Vagina (tissue), 2 donors: ENCODE measurements around the gene HOXA7. TPM values are rescaled to one million over a fixed set of nuclear protein-coding genes. Genes with fewer than 3 reads are reported as not detected.
A peak's percentile ranks its signal among the peaks of the same experiment; 100 is the strongest.

Experiments
- DNase-seq, 2 donors: peaks; one replicate each; pipeline ENCODE4 v3.0.0-alpha.2; 2017; ENCODE audit errors: extremely low spot score in 2 of 2
- H3K27ac ChIP-seq: fragments of 200-600 bp; sonication (generic); one replicate; pipeline ENCODE4 v1.5.1; 2019
- H3K27me3 ChIP-seq: fragments of 200-600 bp; sonication (generic); one replicate; pipeline ENCODE4 v1.5.1; 2019
- H3K36me3 ChIP-seq, 2 donors: fragments of 200-600 bp; sonication (generic); one replicate each; pipeline ENCODE4 v1.5.1; 2017 to 2019
- H3K4me1 ChIP-seq: fragments of 200-600 bp; sonication (generic); one replicate; pipeline ENCODE4 v1.5.1; 2019
- H3K4me3 ChIP-seq, 2 donors: fragments of 200-600 bp; sonication (generic); 1 replicate in 1 of 2; 2 replicates in 1 of 2; pipeline ENCODE4 v1.5.1; 2016 to 2019
- H3K9me3 ChIP-seq: fragments of 200-600 bp; sonication (generic); one replicate; pipeline ENCODE4 v1.5.1; 2019
- POLR2A ChIP-seq, 2 donors: fragments of 450-650 bp; IDR thresholded peaks; one replicate each; pipeline ENCODE4 v1.6.1; 2017; ENCODE audit warnings: antibody characterized with exemption in 2 of 2, mild to moderate bottlenecking in 2 of 2, moderate library complexity in 2 of 2
- POLR2AphosphoS5 ChIP-seq, 2 donors: sonication (generic); formaldehyde crosslinking; IDR thresholded peaks; one replicate each; pipeline ENCODE4 v1.9.0; 2017; ENCODE audit warnings: antibody characterized with exemption in 2 of 2, mild to moderate bottlenecking in 2 of 2, low read depth in 1 of 2; ENCODE audit not compliant: insufficient read depth in 1 of 2
- intact Hi-C: fragments of 100-400 bp; cut with DNase I; formaldehyde crosslinking; loops from one replicate; pipeline ENCODE4 v1.15.1; 2023
- total RNA-seq: library from RNA; depleted of rRNA; stranded (reverse); fragments of >200 nt; gene quantifications from one replicate; pipeline ENCODE4 v1.2.3, GENCODE V29; 2016
- TF ChIP-seq, protein P1 (sequence below), 3 experiments: fragments of 450-650 bp in 2 of 3; fragments of 200-600 bp in 1 of 3; sonication (generic) in 1 of 3; IDR thresholded peaks; one replicate each; pipeline ENCODE4 v1.5.1; 2017 to 2019; ENCODE audit warnings: antibody characterized with exemption in 3 of 3, mild to moderate bottlenecking in 2 of 3, moderate library complexity in 2 of 3

HOXA7 gene
- total RNA-seq, 1 donor from 2014 or later, result 23.8 TPM

DNA sequence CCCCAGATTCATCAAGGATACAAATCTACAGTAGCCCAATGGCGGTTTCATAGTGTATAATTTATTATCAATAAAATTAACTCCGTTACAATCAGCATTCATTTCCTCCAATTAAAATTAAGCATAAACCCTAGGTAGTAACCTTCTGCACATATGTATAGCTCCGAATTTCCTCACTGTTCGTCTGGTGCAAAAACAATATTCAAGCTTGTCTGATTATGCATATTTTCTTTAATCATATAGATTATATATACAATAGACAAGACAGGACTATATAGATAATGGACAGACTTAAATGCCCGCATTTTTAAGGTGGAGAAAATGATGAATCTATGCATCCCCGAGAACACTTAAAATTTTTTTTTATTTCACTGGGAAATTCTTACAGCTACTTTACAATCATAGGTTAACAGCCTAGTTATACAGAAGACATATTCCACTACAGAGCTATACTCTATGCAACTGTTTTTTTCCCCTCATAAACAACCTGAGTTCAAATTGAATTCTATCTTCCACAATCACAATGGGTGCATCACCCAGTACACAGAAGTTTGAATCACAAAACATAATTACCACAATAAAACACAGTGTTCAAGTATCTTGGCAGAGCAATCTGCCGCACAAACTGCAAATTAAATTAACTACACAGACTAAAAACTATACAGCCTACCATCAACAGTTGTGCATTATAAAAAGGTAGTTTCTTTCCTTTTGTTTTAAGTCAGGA, 6.2 kb upstream of the HOXA7 start:
- TF ChIP-seq POLR2AphosphoS5 (IDR thresholded peaks at IDR 0.05; ENCODE audit: insufficient read depth in 1 of 2, low read depth in 1 of 2) (no peak), POLR2A (IDR thresholded peaks at IDR 0.05) (no peak)
- TF ChIP-seq, protein P1, sequence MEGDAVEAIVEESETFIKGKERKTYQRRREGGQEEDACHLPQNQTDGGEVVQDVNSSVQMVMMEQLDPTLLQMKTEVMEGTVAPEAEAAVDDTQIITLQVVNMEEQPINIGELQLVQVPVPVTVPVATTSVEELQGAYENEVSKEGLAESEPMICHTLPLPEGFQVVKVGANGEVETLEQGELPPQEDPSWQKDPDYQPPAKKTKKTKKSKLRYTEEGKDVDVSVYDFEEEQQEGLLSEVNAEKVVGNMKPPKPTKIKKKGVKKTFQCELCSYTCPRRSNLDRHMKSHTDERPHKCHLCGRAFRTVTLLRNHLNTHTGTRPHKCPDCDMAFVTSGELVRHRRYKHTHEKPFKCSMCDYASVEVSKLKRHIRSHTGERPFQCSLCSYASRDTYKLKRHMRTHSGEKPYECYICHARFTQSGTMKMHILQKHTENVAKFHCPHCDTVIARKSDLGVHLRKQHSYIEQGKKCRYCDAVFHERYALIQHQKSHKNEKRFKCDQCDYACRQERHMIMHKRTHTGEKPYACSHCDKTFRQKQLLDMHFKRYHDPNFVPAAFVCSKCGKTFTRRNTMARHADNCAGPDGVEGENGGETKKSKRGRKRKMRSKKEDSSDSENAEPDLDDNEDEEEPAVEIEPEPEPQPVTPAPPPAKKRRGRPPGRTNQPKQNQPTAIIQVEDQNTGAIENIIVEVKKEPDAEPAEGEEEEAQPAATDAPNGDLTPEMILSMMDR (IDR thresholded peaks at IDR 0.05), result no peak
- no peaks in the 10 kb centered on the region for H3K9me3 ChIP-seq
- H3K4me3 ChIP-seq, result peak overlapping the region in 1 of 2 donors; percentile 64
- no peaks in the 10 kb centered on the region for H3K36me3 ChIP-seq
- H3K4me1 ChIP-seq, result peaks cover 43% of the 10 kb centered on the region
- peak overlapping the region; percentile 17 for H3K27ac ChIP-seq
- intact Hi-C loops, result loop anchor here (10.0 kb wide), 1 partner anchor 1308 kb away; no protein-coding TSS in a partner anchor
- no peak for DNase-seq
- H3K27me3 ChIP-seq, result no peaks in the 10 kb centered on the region

DNA sequence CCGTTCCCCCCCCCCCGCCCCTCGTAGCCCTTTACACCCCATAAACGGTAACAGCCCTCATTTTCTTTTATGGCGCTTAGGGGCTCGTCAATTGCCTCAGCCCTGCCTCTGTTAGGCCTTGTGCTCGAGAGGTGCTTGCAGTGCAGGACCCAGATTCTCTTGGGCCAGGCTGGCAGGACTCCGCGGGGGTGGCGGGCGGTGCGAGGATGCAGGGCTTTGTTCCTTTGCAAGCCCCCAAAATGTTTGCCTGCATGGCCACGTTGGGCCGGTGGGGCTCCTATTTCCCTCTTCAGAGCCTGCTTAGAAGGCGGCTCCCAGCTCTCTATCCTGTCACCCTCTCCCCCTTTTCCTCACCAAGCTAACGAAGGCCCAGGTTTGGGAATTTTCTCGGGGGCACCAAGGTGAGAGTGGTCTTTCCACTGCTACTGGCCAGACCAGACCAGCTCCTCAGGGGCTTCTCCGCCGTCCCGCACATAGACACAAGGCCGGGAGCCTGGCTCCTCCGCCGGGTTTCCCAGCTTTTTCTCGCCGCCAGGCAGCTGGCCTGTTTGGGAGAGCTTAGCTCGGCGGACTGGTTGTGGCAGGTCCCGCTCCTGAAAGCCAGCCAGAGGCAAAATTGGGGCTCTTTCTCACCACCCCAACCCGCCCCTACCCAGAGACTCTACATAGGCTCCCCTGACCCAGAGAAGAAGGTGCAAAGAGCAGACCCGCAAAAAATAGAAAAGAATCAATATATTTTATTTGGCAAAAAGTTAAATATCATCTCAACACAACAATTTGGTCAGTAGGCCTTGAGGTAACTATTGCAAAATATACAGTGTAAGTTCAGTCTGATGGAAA, 5.5 kb upstream of the HOXA7 start:
- no peaks in the 10 kb centered on the region for H3K36me3 ChIP-seq
- TF ChIP-seq, protein P1 (IDR thresholded peaks at IDR 0.05), result no peak
- TF ChIP-seq POLR2AphosphoS5 (IDR thresholded peaks at IDR 0.05; ENCODE audit: insufficient read depth in 1 of 2, low read depth in 1 of 2) (no peak), POLR2A (IDR thresholded peaks at IDR 0.05) (no peak)
- peak overlapping the region; percentile 55 to 64 for H3K4me3 ChIP-seq
- H3K27me3 ChIP-seq, result no peaks in the 10 kb centered on the region
- no peak for DNase-seq
- intact Hi-C loops, result loop anchor here (10.0 kb wide), 1 partner anchor 1307 kb away; no protein-coding TSS in a partner anchor
- H3K4me1 ChIP-seq, result peaks cover 41% of the 10 kb centered on the region
- no peaks in the 10 kb centered on the region for H3K9me3 ChIP-seq
- H3K27ac ChIP-seq, result peak overlapping the region; percentile 17

GRCh38 chr7:27161214-27161720, 4.8 kb upstream of the HOXA7 start:
- no peak for DNase-seq
- no peak for TF ChIP-seq POLR2A (IDR thresholded peaks at IDR 0.05)
- TF ChIP-seq, protein P1 (IDR thresholded peaks at IDR 0.05), result peak in 1 of 3 experiments; percentile 0
- Histone ChIP-seq H3K36me3 (no peaks in the 10 kb centered on the region), H3K4me3 (peak overlapping the region; percentile 55 to 64), H3K27ac (peak overlapping the region; percentile 75), H3K9me3 (no peaks in the 10 kb centered on the region), H3K4me1 (peaks cover 38% of the 10 kb centered on the region), H3K27me3 (no peaks in the 10 kb centered on the region)
- intact Hi-C loops, result loop anchor here (10.0 kb wide), 1 partner anchor 1306 kb away; no protein-coding TSS in a partner anchor

- TF ChIP-seq POLR2A (IDR thresholded peaks at IDR 0.05), result no peak
- peak; percentile 9 to 29 for TF ChIP-seq POLR2AphosphoS5 (IDR thresholded peaks at IDR 0.05; ENCODE audit: insufficient read depth in 1 of 2, low read depth in 1 of 2)
- TF ChIP-seq, protein P1 (IDR thresholded peaks at IDR 0.05), result peak; percentile 98 to 100 (median 99)
- H3K27ac ChIP-seq, result peak overlapping the region; percentile 75
- H3K36me3 ChIP-seq, result no peaks in the 10 kb centered on the region
- DNase-seq, result no peak
- peak overlapping the region; percentile 55 to 64 for H3K4me3 ChIP-seq
- no peaks in the 10 kb centered on the region for H3K9me3 ChIP-seq
- H3K4me1 ChIP-seq, result peaks cover 42% of the 10 kb centered on the region
- intact Hi-C loops, result loop anchor here (10.0 kb wide), 1 partner anchor 1306 kb away; no protein-coding TSS in a partner anchor
- no peaks in the 10 kb centered on the region for H3K27me3 ChIP-seq
Observed at GRCh38 chr7:27160546-27161213, 4.2 kb upstream of the HOXA7 start.
